Right lobe of liver (tissue), 6 donors: ENCODE results near the gene ZNF710. TPM values are rescaled to one million over a fixed set of nuclear protein-coding genes. Genes with fewer than 3 reads are reported as not detected.
"Not testable (repeated sequence)": the region's sequence is repeated elsewhere in the genome, so short reads cannot be mapped to it uniquely, and the experiment has no call there.

Experiments
- ATAC-seq, 4 donors: fragments of 200-7000 bp; cut with Tn5 transposase; one replicate each; pipeline ENCODE4 v1.9.1; 2020; ENCODE audit warnings: mild to moderate bottlenecking in 4 of 4, moderate library complexity in 4 of 4
- DNase-seq, 3 donors: peaks; one replicate each; pipeline ENCODE4 v3.0.0-alpha.2; 2020
- H3K27ac ChIP-seq, 3 donors: fragments of 200-600 bp; one replicate each; pipeline ENCODE4 v1.8.0; 2022
- H3K27me3 ChIP-seq, 2 donors: fragments of 200-600 bp; one replicate each; pipeline ENCODE4 v1.8.0; 2022
- H3K36me3 ChIP-seq, 4 donors: fragments of 200-600 bp; sonication (generic) in 1 of 4; one replicate each; pipeline versions ENCODE4 v1.5.1 to v1.8.0; 2017 to 2022; ENCODE audit warnings: control low read depth in 1 of 4
- H3K4me1 ChIP-seq, 4 donors: fragments of 200-600 bp; sonication (generic) in 1 of 4; one replicate each; pipeline versions ENCODE4 v1.5.1 to v1.8.0; 2017 to 2022; ENCODE audit warnings: control low read depth in 1 of 4
- H3K4me3 ChIP-seq, 3 donors: fragments of 200-600 bp; one replicate each; pipeline ENCODE4 v1.8.0; 2022
- H3K9me3 ChIP-seq, 4 donors: fragments of 200-600 bp; sonication (generic) in 1 of 4; one replicate each; pipeline versions ENCODE4 v1.5.1 to v1.8.0; 2017 to 2022; ENCODE audit warnings: control low read depth in 1 of 4
- CTCF ChIP-seq, 4 donors: fragments of 200-600 bp in 3 of 4; fragments of 450-650 bp in 1 of 4; IDR thresholded peaks; one replicate each; pipeline versions ENCODE4 v1.5.1 to v1.8.0; 2016 to 2022; ENCODE audit warnings: antibody characterized with exemption in 4 of 4, mild to moderate bottlenecking in 2 of 4
- POLR2A ChIP-seq: fragments of 450-650 bp; IDR thresholded peaks from one replicate; pipeline ENCODE4 v1.6.1; 2017; ENCODE audit warnings: antibody characterized with exemption, mild to moderate bottlenecking
- WGBS: methylation state at CpG from one replicate; pipeline ENCODE4 v1.1.6; 2018; ENCODE audit warnings: low coverage, low lambda C conversion rate; ENCODE audit not compliant: insufficient coverage; ENCODE audit errors: missing lambda C conversion rate; 5-methylcytosine and 5-hydroxymethylcytosine counted together
- intact Hi-C, 2 donors: fragments of 100-400 bp; cut with DNase I; formaldehyde crosslinking; loops; one replicate each; pipeline versions ENCODE4 v1.11.2 to v1.14.1; 2022
- total RNA-seq, 6 experiments: library from RNA; depleted of rRNA in 2 of 6; stranded (reverse); fragments of >200 nt in 2 of 6; fragmentation: NEBNext Ultra II Directional in 3 of 6; extraction: Animal tissue kit (Norgen Biotek cat#: 25700) in 3 of 6; gene quantifications; one replicate each; pipeline versions ENCODE4 v1.1.0 to v1.2.4, GENCODE V29; 2016 to 2023
- donor health status: DM: no; HTN: yes; CAD: no.
- donor health status: DM: no; HTN: no; CAD: no.
- donor health status: DM: no; HTN: no; CAD: no.
- donor health status: DM: no; HTN: yes; CAD: no.
- donor health status: DM: no; HTN: yes; CAD: no.

Gene ZNF710
- total RNA-seq, 6 experiments from 2014 or later: 4.7 to 17.1 (median 7.4) TPM

GRCh38 chr15:90106522-90107117 is 105.5 kb downstream of the ZNF710 start:
- Histone ChIP-seq H3K4me3 (no peak overlapping the region), H3K9me3 (no peaks in the 10 kb centered on the region), H3K36me3 (no peaks in the 10 kb centered on the region), H3K4me1 (peaks cover 0 to 27% (median 9%) of the 10 kb centered on the region in 4 donors), H3K27me3 (no peaks in the 10 kb centered on the region), H3K27ac (peak overlapping the region in 1 of 3 donors; percentile 11)
- ATAC-seq: peak in 1 of 4 donors; percentile 8
- no peak for TF ChIP-seq POLR2A
- TF ChIP-seq CTCF (IDR thresholded peaks at IDR 0.05): no peak
- intact Hi-C loops: no loop called here
- no peak for DNase-seq
- 46% methylated on average over 6 of the region's 7 CpGs for WGBS

GRCh38 chr15:90108038-90108437 is 106.9 kb downstream of the ZNF710 start:
- H3K9me3 ChIP-seq, DNase-seq, H3K27ac ChIP-seq, H3K4me3 ChIP-seq, H3K36me3 ChIP-seq, H3K27me3 ChIP-seq, intact Hi-C loops, ATAC-seq: not testable (repeated sequence)
- H3K4me1 ChIP-seq: peaks cover 0 to 24% (median 8%) of the 10 kb centered on the region in 4 donors
- 90% methylated on average over 4 of the region's 5 CpGs for WGBS

GRCh38 chr15:90109163-90109751 is 108.1 kb downstream of the ZNF710 start:
- H3K27ac ChIP-seq, H3K36me3 ChIP-seq, intact Hi-C loops, ATAC-seq, DNase-seq, H3K4me3 ChIP-seq, H3K27me3 ChIP-seq, H3K9me3 ChIP-seq: not testable (repeated sequence)
- WGBS: 16% methylated on average over 2 of the region's 3 CpGs
- H3K4me1 ChIP-seq: peaks cover 0 to 11% (median 4%) of the 10 kb centered on the region in 4 donors

- no peak for ATAC-seq
- intact Hi-C loops: no loop called here
These were observed 112.0 kb downstream of the ZNF710 start for GRCh38 chr15:90113166-90113565.

GRCh38 chr15:90114451-90114901 is 113.4 kb downstream of the ZNF710 start:
- intact Hi-C loops: no loop called here

More at GRCh38 chr15:90113166-90113565, 112.0 kb downstream of the ZNF710 start:
- H3K27me3 ChIP-seq: no peaks in the 10 kb centered on the region
- 82% methylated on average over 5 of the region's 7 CpGs for WGBS
- H3K27ac ChIP-seq: no peak overlapping the region
- H3K4me1 ChIP-seq: no peaks in the 10 kb centered on the region
- DNase-seq: no peak
- H3K9me3 ChIP-seq: no peaks in the 10 kb centered on the region
- no peaks in the 10 kb centered on the region for H3K36me3 ChIP-seq
- TF ChIP-seq POLR2A: no peak
- no peak for TF ChIP-seq CTCF (IDR thresholded peaks at IDR 0.05)
- H3K4me3 ChIP-seq: no peak overlapping the region

More at GRCh38 chr15:90114451-90114901, 113.4 kb downstream of the ZNF710 start:
- TF ChIP-seq POLR2A (no peak), CTCF (IDR thresholded peaks at IDR 0.05) (no peak)
- 23% methylated on average over 1 of the region's 2 CpGs for WGBS
- no peaks in the 10 kb centered on the region for H3K4me1 ChIP-seq
- ATAC-seq: no peak
- no peak overlapping the region for H3K4me3 ChIP-seq
- H3K27me3 ChIP-seq: no peaks in the 10 kb centered on the region
- H3K27ac ChIP-seq: no peak overlapping the region
- no peak for DNase-seq
- no peaks in the 10 kb centered on the region for H3K36me3 ChIP-seq
- H3K9me3 ChIP-seq: no peaks in the 10 kb centered on the region
